OCI-LY7 (cell line): Measurements from ENCODE around the gene PRR5L.

ENCODE experiments used
- EZH2phosphoT487 ChIP-seq: fragments of 200-600 bp; sonication (generic); IDR thresholded peaks from 2 replicates; pipeline ENCODE4 v1.6.1; 2018; ENCODE audit warnings: low read depth, borderline replicate concordance, mild to moderate bottlenecking, mixed run types, antibody characterized with exemption, low read length, moderate library complexity, mixed read lengths
- TF ChIP-seq, protein P1 (sequence below): fragments of 200-600 bp; sonication (generic); conservative IDR thresholded peaks from 2 replicates; pipeline ENCODE4 v1.5.1; 2014; ENCODE audit warnings: mild to moderate bottlenecking, antibody characterized with exemption, low read length, moderate library complexity, mixed read lengths

- TF ChIP-seq, protein P1, sequence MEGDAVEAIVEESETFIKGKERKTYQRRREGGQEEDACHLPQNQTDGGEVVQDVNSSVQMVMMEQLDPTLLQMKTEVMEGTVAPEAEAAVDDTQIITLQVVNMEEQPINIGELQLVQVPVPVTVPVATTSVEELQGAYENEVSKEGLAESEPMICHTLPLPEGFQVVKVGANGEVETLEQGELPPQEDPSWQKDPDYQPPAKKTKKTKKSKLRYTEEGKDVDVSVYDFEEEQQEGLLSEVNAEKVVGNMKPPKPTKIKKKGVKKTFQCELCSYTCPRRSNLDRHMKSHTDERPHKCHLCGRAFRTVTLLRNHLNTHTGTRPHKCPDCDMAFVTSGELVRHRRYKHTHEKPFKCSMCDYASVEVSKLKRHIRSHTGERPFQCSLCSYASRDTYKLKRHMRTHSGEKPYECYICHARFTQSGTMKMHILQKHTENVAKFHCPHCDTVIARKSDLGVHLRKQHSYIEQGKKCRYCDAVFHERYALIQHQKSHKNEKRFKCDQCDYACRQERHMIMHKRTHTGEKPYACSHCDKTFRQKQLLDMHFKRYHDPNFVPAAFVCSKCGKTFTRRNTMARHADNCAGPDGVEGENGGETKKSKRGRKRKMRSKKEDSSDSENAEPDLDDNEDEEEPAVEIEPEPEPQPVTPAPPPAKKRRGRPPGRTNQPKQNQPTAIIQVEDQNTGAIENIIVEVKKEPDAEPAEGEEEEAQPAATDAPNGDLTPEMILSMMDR = no peak
- no peak for TF ChIP-seq EZH2phosphoT487
Measured at GRCh38 chr11:36254713-36255112, 41.4 kb upstream of the PRR5L start.
